Muscle of arm (tissue), 12 donors: ENCODE data around the gene SPHK2. TPM values are rescaled to one million over a fixed set of nuclear protein-coding genes. Genes with fewer than 3 reads are reported as not detected.
A peak's percentile ranks its signal among the peaks of the same experiment; 100 is the strongest.
"Not testable (repeated sequence)": the region's sequence is repeated elsewhere in the genome, so short reads cannot be mapped to it uniquely, and the experiment has no call there.

Source experiments
- DNase-seq: peaks from one replicate; pipeline ENCODE4 v3.0.0-alpha.2; 2013
- polyA plus RNA-seq, 12 donors: library from polyadenylated mRNA; unstranded; fragments of 120-200 nt; gene quantifications; one replicate each; pipeline ENCODE4 v1.2.1, GENCODE V29; 2013; ENCODE audit not compliant: insufficient read length in 12 of 12

SPHK2 gene
- polyA plus RNA-seq, 12 donors: 5.5 to 27.2 (median 7.2) TPM; not detected in 1

GRCh38 chr19:48623556-48624066, 4.3 kb downstream of the SPHK2 start:
- DNase-seq: no peak

DNA sequence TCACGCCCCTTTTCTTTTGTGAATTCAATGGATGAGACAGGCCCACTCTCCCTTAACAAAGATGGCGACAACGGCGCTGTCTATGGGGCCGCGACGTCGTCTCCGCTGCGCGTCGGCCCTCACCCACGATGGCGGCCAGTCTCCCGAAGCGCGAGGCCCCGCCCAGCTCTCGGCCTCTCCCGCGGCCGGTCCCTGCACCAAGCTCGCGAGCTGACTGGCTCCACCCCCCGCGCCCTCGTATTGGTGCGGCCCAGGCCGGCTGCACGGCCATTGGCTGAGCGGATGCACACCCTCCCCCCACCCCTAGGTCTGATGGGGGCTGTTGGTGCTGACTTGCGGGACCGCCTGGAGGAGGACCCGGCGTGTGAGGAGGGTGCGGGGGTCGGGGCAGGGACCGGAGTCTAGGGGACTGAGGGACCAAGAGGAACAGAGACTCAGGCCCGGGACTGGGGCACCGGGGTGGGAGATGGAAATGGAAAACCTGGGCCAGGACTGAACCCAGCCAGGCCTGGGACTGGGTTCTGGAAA, 4.8 kb downstream of the SPHK2 start:
- DNase-seq: peak; percentile 97

- DNase-seq: no peak
These were observed 5.8 kb downstream of the SPHK2 start for GRCh38 chr19:48624791-48625723.

DNA sequence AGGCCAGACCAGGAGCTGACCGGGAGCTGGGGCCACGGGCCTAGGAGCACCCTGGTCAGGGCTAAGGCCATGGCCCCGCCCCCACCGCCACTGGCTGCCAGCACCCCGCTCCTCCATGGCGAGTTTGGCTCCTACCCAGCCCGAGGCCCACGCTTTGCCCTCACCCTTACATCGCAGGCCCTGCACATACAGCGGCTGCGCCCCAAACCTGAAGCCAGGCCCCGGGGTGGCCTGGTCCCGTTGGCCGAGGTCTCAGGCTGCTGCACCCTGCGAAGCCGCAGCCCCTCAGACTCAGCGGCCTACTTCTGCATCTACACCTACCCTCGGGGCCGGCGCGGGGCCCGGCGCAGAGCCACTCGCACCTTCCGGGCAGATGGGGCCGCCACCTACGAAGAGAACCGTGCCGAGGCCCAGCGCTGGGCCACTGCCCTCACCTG, 6.6 kb downstream of the SPHK2 start:
- no peak for DNase-seq

DNA sequence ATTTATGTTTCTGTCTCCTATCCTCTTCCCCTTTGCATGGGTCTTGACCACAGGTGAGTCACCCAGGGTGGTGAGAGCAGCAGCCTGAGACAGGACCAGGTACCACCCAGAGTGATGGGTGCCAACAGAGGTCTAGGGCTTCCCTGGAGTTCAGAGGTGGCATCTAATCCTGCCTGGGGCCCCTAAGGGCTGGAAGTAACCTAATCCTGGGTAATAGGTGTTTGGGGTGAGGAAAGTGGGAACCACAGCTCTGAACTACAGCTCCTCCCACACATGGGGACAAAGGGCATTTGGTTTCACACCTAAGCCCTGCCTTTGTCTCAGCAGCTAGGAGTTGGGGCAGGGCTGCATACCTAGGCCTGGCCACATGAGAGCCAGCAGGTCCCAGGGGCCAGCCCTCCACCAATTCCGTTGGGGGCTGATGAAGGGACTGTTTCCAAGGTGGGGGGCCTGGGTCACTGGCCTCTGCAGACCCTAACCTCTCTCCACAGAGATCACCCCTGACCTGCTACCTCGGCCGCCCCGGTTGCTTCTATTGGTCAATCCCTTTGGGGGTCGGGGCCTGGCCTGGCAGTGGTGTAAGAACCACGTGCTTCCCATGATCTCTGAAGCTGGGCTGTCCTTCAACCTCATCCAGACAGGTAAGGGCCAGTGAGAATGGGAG, 8.0 kb downstream of the SPHK2 start:
- no peak for DNase-seq

GRCh38 chr19:48627865-48628314, 8.6 kb downstream of the SPHK2 start:
- no peak for DNase-seq

DNA sequence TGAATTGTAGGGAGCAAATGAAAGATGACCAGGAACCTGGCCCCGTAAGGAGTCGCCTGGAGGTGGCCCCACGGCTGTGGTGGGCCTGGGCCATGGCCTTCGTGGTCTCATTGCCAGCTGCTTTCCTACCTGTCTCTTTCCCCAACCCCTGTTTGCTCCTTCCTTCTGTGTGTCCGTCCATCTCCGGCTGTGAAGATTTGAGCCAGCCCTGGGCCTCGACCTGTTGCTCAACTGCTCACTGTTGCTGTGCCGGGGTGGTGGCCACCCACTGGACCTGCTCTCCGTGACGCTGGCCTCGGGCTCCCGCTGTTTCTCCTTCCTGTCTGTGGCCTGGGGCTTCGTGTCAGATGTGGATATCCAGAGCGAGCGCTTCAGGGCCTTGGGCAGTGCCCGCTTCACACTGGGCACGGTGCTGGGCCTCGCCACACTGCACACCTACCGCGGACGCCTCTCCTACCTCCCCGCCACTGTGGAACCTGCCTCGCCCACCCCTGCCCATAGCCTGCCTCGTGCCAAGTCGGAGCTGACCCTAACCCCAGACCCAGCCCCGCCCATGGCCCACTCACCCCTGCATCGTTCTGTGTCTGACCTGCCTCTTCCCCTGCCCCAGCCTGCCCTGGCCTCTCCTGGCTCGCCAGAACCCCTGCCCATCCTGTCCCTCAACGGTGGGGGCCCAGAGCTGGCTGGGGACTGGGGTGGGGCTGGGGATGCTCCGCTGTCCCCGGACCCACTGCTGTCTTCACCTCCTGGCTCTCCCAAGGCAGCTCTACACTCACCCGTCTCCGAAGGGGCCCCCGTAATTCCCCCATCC, 9.4 kb downstream of the SPHK2 start:
- no peak for DNase-seq

GRCh38 chr19:48629297-48629598, 9.9 kb downstream of the SPHK2 start:
- DNase-seq: no peak

GRCh38 chr19:48629599-48630295, 10.4 kb downstream of the SPHK2 start:
- no peak for DNase-seq

- DNase-seq: no peak
These were observed 11.2 kb downstream of the SPHK2 start for GRCh38 chr19:48630296-48631063.

- no peak for DNase-seq
These were observed 11.9 kb downstream of the SPHK2 start for GRCh38 chr19:48631225-48631624.

GRCh38 chr19:48632286-48632685, 13.0 kb downstream of the SPHK2 start:
- DNase-seq: not testable (repeated sequence)

DNA sequence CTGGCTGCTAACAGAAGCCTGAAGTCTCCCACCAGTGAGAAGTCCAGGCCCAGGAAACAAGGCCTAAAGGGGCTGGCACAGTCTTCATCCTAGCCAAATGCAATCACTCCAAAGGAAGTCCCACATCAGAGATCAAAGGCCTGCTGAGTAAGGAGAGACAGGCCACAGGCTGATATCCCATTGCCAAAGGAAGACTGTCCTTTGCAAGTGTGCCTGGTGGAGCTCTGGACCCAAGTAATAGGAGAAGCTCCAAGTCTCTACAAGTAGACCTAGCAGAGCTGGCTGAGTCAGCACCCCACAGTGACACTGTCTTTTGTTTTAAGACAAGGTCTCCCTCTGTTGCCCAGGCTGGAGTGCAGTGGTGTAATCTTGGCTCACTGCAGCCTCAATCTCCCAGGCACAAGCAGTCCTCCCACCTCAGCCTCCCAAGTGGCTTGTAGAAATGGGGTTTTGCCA, 13.4 kb downstream of the SPHK2 start:
- DNase-seq: no peak

DNA sequence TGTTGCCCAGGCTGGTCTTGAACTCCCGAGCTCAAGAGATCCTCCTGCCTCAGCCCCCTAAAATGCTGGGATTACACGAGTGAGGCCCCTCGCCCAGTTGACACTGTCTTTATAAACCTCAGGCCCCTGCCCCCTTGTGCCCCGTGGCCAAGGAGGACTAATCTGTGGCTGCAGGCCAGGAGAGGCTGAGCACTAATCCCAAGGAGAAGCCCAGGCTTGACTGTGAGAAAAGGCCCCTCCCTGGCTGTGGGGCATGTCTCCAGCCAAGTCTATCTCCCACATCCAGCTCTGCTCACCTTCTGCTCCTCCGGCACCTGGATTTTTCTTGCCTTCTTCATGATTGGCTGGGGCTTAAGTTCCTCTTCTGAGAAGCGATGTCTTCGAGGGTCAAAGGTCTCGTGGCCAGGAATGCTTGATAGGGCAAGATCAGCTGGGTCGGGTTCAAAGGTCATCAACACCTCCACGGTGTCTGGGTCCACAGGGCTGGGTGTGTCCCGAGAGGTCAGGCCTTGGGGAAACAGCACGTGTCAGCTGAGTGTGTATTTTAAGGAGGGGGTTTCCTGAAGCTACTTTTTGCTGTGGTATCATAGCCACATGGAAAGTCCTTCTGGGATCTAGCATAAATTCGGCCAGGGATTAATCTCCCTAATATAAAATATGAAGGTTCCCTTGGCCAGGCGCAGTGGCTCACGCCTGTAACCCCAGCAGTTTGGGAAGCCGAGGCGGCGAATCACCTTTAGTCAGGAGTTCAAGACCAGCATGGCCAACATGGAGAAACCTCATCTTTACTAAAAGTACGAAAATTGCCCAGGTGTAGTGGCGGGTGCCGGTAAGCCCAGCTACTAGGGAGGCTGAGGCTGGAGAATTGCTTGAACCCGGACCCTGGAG, 14.1 kb downstream of the SPHK2 start:
- DNase-seq: no peak

- no peak for DNase-seq
These were observed 14.7 kb downstream of the SPHK2 start for GRCh38 chr19:48634036-48634342.

DNA sequence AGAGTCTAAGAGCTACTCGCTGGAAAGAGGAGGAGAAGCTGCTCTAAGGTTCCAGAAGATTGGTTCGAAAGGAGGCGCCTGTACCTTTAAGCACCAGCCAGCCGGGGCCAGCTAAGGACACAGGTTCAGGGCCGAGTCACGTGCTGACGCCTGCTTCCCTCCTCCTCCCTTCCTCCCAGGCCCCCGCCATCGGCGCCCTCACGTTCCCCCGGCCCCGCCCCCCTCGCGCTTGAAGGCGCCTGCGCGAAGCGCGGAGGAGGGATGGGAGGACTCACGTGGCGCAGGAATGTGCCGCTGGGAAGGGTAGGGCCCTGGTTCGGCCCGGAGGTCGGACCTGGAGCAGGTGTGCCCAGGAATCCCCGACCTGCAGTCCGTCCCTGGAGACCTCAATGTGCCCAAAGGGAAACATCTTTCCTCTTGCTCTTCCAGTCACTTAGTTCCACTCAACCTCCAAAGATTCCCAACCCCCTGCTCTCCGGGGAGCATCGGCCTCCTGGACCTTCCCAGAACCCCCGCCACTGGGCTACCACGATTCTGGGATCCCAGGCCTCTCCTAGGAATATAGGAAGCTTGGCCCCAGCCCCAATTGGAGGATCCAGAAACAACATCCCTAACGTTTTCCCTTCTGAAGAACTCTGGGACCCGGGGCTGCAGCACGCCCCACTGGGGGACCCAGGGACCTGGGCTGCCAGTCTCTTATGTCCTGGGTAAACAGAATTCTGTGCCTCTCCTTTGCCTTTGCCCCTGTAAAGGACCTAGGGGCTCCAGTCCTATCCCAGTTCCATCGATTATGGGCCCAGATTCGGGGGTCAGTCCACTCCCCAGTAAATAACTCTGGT, 15.3 kb downstream of the SPHK2 start:
- DNase-seq: peak; percentile 94

DNA sequence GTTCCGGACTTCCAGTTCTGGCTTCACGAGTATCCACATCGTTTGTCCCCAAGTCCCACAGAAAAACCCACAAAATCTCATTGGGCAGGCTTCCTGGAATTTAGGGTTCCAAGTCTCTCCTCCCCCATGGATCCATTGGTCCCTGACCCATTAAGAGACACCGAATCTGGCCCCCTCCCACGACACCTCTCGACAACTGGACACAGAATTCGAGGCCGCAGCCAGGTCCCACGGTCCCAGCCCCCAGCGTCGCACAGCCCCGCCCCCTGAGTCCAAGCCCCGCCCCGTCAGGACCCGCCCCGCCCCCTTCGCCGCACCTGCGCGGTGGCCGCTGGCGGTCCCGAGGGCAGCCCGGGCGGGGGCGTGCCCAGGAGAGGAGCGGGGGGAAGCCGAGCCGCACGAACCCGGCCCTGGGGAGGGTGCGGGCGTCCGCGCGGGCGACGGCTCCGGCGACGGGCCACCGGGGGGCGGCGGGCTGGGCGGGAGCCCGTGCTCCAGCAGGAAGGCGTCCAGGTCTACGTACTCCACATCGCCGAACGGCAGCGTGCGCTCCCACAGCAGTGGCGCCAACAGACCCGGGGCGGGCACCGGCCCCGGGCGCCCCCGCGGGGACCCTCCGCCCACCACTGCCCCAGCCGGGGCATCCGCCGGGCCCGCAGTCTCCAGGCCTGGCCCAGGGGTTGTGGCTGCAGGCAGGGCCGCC, 16.1 kb downstream of the SPHK2 start:
- no peak for DNase-seq
